Retina (tissue), 1 donor: ENCODE data around the gene COL5A1.

Experiments
- DNase-seq: peaks from one replicate; pipeline ENCODE4 v3.0.0-alpha.2; 2016

Gene COL5A1

DNA sequence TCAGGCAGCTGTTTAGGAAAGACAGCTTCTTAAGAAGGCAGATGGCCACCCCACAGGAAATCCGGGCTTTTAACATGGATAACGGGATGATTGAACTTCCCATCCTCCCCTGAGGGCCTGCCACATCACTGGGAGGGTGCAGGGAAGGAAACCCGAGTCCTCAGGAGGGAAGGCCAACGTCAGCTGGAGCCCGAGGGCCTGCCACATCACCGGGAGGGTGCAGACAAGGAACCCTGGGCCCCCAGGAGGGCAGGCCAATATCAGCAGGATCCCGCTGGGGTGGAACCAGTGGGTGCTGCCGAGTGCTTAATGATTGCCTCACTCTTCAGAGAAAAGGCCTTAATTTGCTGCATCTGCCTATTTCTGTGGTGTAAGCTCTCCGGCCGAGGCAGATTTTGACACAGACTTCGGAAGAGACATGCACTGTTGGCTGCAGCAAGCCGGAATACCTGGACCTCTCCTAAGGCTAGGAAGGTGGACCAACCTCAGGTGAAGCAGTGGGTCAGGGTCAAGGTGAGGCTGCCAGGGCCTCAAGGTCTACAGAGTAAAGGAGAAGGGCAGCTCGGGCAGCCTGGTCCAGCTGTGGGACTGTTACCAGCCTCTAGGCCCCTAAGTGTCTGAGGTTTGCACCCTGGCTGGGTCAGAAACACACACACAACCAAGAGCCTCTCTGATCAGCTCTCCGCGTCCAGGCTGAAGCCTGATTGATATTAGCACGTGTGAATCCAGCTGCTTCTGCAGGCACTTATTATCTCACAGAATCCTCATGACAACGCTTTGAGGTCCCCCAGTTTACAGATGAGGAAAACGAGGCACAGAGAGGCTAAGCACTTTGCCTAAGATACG lies 14.8 kb upstream of the COL5A1 start:
- no peak for DNase-seq

DNA sequence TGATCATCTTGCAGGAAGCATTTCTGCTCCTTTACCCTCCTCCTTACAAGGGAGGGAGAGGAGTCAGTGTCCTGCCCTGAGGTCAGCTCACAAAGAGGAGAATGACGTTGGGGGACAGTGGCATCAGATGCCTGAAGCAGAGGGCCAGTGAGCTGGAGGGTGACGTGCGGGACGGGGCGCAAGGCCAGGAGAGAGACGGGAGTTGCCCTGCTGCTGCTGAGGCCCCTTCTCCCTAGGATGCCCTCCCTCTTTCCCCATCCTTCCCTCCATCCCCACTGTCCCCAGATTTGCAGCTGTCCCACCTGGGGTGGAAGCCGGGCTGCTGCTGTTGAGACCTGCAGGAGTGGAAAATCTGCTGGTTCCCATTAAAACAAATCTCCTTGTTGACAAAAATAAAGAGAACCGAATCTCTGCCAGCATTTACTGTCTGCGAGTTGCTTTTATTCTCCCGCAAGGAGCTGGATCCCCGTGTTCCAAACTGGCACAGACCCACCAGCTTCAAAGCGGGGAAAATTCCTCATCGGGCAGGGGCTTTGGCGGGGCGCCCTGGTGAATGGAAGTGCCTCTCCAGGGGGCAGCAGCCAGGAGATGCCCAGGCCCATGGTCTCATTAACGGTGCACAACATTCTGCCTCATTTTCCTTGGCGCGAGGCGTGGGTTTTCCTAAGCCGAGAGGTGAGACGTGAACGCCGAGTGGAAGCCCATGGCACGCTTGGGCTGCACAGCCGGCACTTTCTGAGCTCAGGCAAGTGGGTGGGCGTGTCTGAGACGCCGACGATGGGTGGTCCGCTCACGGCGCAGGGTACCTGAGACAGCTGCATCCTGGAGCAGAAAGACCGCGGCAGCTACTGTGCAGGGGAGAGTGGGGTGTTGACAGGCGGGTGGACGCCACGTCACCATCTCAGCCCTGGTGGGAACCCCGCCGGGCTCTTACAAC lies 13.9 kb upstream of the COL5A1 start:
- DNase-seq = no peak

DNA sequence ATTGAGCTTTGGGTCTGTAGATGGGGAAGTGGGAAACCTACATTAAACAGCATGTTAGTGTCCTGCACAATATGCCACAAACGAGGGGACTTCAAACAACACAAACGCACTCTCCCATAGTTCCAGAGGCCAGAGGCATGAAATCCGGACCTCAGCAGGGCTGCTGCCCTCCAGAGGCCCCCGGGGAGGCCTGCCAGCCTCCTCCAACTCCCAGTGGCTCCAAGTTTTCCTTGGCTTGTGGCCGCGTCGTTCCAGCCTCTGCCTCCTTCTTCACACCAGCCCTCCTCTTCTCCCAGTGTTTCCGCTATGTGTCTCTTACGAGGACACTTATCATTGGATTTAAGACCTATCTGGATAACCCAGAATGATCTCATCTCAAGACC lies 13.3 kb upstream of the COL5A1 start:
- no peak for DNase-seq

DNA sequence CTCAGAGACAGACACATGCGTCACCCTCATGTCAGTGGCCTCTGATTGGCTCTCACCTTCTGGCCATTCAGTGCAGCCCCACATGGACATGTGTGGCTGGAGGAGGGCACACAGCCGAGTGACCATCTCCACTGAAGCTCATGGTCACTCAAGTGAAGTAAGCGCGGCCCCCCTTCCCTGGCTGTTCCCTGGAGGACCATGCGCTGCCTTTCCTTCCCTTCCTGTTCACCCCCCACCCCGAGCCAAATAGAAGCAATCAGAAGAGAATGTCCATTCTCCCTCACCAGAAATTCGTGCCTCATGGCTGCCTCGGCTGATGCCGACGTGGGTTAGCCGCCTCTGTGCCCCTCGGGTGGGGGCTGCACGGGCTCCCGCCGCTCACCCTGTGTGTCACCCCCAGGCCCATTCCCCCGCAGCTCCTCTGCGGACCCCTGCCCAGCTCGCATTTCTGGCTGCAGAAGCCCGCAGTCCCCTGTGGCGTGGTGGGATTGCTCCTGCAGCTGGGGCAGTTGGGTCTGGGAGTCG lies 12.5 kb upstream of the COL5A1 start:
- no peak for DNase-seq

DNA sequence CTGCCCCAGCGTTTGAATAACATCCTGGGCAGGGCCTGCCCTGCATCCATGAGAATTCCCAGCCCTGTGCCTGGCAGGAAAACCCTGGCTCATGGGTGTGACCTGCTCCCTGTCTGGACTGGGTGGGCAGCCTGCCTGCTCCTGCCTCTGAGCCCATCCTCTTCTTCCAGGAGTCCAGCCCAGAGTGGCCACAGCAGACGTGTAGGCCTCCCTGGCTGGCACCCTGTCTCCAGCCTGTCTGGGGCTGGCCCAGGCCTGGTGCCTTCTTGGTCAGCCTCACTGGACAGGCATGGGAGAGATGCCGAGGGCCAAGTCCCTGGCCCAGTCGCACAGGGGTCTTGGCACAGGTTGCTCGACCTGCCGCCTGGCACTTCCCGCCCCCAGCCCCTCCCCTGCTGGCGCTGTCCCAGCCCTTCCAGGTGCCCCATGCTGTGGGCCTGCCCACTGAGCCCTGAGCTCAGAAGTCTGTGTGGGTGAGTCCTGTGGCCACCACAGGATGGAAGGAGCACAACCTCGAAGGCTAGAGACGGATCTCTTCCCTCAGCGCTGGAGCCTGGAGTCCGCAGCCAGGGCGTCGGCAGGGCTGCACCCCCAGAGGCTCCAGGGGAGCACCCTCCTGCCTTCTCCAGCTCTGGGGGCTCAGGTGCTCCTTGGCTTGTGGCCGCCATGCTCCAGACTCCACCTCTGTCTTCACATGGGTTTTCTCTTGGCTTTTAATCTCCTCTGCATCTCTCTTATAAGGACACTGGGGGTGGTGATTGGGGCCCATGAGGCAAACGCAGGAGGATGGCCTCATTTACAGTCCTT lies 11.8 kb upstream of the COL5A1 start:
- no peak for DNase-seq

DNA sequence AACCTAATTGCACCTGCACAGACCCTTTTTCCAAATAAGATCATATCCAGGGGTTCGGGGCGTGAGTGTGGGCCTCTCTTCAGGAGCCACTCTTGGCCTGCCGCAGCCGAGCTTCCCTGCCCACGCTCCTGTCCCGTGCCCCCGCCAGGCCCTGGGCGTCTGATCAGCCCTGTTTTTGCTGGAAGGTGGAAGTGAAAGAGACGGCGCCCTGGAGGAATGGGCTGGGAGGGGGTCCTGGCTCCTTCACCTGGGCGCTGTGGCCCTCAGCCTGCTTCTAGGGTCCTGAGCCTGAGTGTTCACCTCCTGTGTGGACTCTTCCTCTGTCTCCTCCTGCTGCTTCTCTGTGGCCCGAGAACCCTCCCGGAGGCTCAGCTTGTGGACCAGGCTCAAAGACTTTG lies 11.2 kb upstream of the COL5A1 start:
- DNase-seq = no peak

DNA sequence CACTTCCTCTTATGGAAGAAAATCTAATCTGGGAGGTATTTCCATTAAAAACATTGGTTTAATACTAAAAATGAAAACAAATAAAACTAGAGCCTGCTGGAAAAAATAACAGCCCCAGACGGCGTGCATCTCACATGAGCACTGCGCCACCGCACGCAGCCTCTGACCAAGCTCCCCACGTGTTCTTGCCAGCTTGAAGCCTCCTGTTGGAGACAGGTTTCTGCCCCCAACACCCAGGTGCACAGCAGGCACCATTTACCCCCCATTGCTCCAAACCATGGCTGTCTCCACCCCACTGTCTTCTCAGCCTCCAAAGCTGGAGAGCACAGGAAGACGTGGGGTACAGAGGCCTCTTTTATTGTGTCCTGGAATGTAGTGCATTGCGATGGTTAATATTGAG lies 10.7 kb upstream of the COL5A1 start:
- no peak for DNase-seq

DNA sequence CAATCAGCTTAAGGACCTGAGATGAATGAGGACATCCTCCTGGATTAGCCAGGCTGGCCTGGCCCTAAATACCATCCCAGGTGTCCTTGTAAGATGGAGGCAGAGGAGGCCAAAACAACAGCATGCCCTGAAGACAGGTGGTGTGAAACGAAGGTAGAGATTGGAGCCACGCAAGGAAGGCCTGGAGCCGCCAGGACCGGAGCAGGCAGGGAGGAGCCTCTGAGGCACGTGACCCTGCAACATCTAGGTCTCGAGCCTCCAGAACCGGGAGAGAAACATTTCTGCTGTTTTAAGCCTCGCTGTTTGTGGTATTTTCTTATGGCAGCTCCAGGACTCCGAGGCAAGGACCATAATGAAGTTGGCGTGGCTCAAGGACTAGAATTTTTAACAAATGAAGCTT lies 9.7 kb upstream of the COL5A1 start:
- no peak for DNase-seq

DNA sequence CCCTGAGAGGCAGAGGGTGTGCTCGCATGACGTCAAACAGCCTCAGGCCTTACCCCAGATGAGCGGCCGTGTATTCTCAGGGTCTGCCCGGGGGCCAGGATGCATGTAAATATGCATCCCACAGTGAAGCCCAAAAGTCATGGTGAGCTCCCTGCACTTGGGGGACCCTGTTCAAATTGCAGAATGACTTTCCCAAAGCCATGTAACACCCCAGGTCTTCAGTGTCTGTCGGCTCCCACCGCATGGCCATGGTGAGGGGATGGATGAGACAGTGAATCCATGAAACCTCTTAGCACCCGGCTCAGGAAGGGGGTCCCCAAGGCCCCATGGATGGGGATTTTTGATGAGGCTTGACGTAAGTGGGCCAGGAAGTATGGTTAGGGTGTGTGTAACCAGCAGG lies 9.3 kb upstream of the COL5A1 start:
- no peak for DNase-seq

DNA sequence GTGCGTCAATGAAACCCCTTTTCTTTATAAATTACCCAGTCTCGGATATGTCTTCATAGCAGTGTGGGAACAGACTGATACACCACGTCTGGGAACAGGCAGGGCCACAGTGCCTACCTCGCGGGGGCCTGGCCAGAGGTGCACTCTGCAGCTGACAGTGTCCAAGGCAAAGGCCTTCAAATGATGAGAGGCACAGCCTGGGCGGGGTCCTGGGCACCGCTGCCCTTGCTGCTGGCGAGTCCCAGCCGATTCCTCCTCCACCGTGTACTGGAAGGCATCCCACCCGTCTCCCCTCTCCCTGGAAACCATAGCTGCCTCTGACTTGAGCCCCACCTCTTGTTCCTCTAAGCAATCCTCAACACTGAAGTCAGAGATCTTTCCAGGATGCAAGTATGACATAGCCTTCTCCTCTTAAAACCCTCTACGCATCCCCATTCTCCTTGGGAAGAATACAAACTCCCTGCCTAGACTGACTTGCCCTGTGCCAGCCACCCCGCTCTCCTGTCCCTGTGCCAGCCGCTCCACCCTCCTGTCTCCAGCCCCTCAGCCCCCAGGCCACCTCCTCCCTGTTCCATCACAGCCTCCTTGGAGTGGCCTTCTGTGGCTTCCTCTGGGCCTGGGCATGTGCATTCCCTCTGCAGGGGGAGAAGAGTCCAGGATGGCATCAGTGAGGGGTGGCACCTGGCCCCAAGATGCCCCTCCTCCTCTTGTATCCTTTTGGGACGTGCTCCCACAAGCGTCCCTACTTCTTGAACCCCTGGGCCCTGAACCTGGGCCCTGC lies 8.1 kb upstream of the COL5A1 start:
- no peak for DNase-seq

DNA sequence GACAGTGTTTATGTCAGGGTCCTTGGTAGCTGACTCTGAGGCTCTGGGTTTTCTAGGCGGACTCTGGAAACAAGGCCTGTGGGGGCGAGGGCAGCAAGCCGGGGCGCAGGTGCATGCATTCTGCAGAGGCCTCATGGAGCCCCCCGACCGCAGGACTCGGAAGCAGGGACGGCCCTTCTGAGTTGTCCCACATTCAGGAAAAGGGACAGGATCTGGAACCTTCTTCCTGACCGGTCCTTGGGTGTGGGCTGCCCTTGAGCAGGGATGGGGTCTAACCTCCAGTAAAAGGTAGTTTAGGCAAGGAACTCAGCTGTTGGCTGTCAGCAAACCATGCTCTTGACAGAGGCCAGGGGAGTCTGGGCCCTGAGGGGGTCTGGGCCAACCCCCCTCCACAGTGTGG lies 7.4 kb upstream of the COL5A1 start:
- DNase-seq = no peak

DNA sequence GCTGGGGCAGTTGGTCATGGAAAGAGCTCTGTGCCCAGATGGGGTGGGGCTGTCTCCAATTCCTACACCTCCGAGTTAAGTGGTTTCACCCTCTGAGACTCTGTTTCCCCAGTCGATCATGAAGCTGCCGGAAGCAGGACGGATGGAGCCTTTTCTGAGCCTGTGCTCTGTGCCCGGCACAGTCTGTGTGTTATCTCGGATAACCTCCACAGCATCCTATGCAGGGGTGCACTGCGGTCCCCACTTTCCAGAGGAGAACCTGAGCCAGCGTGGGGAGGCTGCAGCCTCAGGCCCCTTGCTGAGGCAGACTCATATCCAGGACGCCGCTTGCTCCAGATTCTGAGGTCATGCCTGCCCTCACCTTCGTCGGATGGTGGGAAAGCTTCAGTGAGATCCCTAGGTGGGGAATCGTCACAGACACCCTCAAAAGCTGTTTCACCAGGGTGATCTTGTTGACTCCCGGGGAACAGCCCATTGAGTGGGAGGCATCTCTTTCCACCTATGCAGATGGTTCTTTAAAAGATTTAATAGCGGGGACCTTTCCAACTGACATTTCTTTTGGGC lies 6.9 kb upstream of the COL5A1 start:
- no peak for DNase-seq

DNA sequence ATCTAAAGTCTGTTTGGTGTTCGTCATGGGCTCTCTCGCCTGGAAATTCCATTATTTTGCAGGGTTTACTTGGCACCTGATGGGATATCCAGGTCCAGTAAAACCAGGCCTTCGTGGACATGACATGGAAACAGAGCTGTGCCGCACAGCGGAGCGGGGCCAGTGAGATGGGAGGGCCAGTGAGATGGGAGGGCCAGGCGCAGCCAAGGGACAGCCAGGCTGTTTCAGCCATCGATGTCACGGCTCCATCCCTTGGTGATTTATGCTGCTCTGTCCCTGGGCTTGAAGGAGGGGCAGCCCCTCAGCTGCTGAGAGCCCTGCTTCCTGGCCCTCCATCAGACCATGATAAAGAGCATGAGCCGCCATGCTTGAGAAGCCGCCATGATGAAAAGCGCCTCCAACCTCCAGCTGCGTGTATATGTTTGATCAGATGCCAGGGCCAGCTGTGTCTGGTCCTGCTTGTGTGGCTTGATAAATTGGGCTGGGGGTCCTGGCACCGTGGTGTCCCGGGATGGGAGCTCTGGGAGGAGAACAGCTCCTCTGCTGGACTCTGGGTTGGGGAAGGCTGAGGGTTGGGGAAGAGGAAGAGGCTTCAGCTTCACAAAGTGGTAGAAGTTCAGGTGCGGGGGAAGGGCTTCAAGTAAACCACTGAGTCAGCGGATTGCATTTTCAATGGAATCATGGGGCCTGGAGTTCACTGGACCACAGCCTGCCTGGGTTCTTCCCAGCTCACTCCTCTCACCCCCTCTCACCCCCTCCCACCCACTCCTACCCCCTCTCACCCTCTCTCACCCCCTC lies 6.1 kb upstream of the COL5A1 start:
- no peak for DNase-seq

DNA sequence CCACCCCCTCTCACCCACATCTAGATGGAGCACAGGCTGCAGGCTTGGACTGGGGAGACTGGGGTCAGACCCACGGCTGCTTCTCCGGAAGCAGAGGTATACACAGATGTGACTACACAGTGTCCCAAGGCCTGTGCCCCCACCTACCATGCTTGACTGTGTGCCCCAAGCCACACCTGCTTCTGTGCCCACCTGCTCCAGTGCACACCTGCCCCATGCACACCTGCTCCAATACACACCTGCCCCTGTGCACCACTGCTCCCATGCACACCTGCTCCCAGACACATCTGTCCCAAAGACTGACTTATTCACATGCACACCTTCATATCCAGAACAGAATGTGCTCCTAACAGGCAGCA lies 5.5 kb upstream of the COL5A1 start:
- no peak for DNase-seq

DNA sequence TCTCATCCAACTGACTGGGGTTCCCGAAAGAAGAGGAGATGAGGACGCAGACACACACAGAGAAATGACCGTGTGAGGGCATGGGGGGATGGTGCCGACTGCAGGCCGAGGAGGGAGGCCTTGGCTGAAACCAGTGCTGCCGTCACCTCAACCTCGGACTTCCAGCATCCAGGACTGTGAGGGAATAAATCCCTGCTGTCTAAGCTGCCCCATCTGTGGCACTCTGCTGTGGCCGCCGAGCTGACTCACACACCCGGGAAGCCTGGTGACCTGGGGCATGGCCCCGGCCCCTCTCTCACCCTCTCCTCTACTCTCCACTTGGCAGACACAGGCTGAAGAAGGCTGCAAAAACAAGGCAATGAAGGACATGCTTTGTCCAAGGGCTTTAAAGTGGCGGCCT lies 4.4 kb upstream of the COL5A1 start:
- DNase-seq = no peak

DNA sequence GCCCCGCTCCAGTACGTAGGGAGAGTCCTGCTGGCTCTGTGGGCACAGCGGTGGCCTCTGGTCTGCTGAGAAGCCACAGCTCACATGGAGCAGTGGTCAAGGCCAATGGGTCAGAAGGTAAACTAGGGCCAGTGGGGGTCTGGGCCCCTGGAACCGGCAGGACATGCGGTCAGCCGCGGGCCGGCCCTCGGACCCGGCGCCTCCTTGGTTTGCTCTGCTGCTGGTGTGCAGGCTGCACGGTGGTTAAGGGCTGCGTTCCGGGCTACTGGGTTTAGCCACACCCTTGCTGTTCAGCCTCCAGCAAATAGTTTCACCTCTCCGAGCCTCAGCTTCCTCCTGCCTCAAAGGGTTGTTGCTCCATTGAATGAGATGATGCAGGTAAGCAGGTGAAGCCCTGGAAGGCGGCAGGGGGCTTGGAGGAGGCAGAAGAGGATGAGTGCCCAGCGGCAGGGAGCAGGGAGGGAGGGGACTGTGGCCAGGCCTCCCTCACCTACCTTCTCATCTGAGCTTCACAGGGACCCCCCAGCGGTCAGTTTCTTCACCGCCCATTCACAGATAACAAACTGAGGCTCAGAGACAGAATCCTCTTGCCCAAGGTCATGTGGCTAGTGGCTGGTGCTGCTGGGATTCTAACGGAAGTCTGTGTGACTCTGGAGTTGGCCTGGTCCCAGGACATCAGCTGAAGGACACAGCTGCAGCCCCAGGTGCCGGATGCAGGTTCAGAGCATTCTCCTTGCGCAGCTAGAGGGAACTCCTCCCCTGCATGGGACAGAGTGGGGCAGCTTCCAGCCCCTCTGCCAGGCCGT lies 3.7 kb upstream of the COL5A1 start:
- no peak for DNase-seq

DNA sequence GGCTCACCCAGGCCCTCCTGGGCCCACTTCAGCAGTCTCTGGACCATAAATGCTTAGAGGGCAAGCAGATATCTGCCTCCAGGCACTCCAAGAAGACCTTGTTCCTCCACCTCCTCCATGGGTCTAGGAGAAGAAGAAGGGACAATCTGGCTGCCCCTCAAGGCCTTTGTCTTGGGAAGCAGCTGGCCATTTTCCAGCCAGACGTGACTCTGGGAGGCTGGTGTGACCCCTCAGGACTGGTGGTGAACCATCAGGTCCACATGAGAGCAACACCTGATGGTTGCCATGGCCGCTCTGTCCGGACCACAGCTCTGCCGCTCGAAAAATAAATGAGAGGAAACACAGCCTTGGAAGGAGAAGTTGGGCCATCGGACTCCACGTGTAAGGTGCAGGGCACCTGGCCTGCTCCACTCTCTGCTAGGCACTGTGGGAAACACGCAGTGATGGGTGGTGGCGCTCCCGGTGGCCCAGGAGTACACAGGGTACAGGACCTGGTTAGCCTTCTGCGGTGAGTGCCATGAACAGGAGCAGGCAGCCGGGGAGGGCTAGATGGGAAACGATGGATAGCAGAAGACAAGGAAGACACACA lies 3.0 kb upstream of the COL5A1 start:
- DNase-seq = no peak

DNA sequence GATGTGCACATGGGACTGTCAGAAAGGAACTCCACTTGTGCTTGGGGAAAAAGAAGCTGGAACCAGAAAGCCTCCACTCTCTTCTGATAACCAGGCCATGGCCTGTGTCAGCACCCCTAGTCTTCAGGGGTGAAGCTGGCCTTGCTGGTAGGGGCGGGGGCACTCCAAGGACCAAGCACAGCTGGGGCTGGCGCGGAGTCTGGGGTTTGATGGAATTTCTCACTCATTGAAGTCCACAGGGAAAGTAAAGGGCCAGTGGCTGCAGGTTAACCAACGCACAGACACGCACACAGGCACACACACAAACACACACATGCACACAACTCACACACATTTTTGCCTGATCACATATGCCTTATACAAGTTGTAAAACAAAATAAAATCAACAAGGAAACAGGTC lies 1.6 kb upstream of the COL5A1 start:
- no peak for DNase-seq

DNA sequence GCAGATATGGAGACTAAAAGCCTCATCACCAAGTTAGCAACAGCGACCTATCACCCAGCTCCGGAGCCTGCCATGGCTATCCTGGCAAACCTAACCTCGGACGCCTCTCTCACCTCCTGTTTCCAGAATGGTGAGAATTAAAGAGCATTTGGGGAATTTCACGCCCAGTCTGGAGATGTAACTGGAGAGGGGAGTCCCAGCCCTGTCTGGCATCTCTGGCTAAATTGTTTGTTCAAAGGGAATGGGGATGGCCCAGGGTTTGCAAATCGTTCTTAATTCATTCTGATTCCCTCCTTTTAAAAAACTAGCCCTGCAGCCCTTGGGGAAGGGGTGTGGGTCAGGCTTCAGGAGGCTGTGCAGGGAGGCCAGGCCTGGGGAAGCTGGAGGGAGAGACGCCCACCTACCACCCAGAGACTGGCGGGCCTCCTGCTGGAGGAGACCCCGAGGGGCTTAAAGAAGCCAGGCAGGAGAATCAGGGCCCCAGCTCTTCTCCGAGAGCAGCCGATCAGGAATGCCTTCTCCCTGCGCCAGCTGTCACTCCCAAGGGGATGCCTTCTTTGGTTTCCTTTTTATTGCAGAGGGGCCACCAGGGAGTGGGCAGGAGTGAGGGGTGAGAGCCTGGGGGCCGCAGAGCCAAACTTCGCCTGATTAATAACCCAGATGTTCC lies 964 bp upstream of the COL5A1 start:
- DNase-seq = no peak
